GM18951 (cell line): ENCODE measurements around the gene YOD1.
"Not testable (repeated sequence)": the region's sequence is repeated elsewhere in the genome, so short reads cannot be mapped to it uniquely, and the experiment has no call there.

Experiments
- POLR2A ChIP-seq: IDR thresholded peaks from 4 replicates; pipeline ENCODE4 v1.6.1; 2011; ENCODE audit warnings: mild to moderate bottlenecking; ENCODE audit not compliant: insufficient read length, insufficient read depth; ENCODE audit errors: extremely low read depth
- in situ Hi-C: fragments of 300-500 bp; cut with MboI; formaldehyde crosslinking; loops from one replicate; pipeline ENCODE4 v1.12.0; 2022; ENCODE audit warnings: low sequenced_read_pairs, mixed read lengths, inconsistent platforms; ENCODE audit not compliant: unreplicated experiment

YOD1 gene

DNA sequence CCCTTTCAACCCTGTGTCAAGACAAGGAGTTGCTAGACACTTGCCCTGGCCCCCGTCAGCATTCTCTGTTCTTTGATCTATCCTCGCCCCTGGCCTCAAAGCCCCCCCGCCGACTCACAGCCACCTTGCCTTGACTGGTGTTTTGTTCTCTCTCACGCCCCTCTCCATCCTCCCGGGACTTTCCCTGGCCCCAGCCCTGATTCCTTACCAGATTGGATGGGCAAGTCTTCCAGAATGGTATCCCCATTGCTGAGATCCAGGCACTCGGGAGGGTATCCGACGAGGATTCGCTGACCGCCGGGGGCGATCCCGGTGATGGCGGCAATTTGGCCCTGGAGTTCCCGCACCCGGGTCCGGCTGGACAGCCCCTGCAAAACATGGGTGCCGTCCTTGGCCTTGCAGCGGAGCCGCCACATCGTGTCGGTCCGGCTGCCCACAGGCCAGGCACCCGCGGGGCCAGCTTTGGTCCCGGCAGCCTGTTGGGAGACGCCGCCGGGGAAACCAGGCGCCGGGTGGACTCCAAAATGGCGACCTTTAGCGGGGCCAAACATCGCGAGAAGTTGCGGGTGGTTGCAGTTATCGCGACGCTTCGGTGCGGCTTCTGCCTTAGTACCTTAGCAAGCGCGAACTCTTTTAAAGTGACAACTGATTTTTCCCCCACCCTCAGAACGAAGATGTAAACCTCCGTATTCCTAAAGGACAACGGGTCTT lies 373 bp downstream of the YOD1 start:
- in situ Hi-C loops: no loop called here
- peak; percentile 80 for TF ChIP-seq POLR2A

DNA sequence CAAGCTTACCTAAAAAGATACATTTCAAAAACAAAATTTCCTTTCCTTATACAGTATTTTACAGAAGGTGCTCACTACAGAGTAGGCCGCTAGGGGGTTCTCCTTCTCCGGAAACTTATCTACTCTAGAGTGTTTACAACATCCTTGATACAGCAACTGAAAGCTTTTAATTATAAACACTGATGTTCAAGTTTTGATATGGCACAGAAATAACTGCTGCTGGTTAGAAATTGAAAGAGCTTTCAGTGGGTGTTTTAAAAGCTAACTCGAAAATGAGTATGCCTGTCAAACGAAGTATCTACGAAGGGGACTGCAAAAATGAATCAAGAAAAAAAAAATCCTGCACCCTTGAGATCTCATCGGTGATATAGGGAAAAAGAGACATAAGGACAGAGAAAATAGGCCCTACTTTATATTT lies 1.0 kb downstream of the YOD1 start:
- TF ChIP-seq POLR2A: no peak
- in situ Hi-C loops: no loop called here

GRCh38 chr1:207049514-207049913 lies 1.5 kb downstream of the YOD1 start:
- no peak for TF ChIP-seq POLR2A
- in situ Hi-C loops: no loop called here

DNA sequence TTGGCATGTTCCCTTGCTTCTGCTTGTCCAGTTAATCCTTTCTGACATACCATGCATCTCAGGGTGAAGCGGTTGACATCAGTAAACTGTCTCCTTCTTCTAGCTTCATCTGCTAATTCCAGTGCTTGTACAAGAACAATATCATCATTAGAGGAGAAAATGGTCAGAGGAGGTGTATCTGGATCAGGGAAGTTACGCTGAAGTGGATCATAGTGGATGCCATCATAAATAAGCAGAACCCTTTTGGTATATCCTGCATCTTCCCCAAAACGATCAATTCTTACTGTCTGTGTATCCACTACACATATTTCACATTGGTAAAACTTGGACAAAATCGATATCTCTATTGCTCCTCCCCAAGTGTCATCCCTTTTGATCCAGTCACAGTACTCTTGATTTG lies 2.0 kb downstream of the YOD1 start:
- in situ Hi-C loops: no loop called here
- no peak for TF ChIP-seq POLR2A

- in situ Hi-C loops: no loop called here
- no peak for TF ChIP-seq POLR2A
These were observed 3.0 kb downstream of the YOD1 start for GRCh38 chr1:207048041-207048440.

DNA sequence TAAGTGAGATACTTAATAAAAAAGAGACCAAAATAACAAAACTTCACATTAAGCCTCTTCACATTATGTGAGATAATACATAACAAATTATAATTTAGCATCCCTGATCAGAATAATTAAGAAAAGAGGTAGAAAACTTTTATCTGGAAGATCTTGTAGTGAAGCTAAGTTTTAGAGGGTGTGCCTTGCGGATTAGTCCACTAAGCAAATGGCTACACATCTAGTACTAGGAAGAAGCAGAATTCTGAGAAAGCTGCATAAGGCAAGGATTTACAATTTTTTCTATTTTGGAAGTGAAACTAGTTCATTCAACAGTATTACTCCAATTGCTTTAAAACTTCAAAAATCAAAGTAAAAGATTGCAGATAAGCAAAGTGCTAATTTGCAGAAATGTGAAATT lies 3.5 kb downstream of the YOD1 start:
- in situ Hi-C loops: no loop called here
- no peak for TF ChIP-seq POLR2A

- no peak for TF ChIP-seq POLR2A
- in situ Hi-C loops: no loop called here
These were observed 5.6 kb downstream of the YOD1 start for GRCh38 chr1:207045453-207045852.

GRCh38 chr1:207041397-207041796 lies 9.6 kb downstream of the YOD1 start:
- in situ Hi-C loops: not testable (repeated sequence)

DNA sequence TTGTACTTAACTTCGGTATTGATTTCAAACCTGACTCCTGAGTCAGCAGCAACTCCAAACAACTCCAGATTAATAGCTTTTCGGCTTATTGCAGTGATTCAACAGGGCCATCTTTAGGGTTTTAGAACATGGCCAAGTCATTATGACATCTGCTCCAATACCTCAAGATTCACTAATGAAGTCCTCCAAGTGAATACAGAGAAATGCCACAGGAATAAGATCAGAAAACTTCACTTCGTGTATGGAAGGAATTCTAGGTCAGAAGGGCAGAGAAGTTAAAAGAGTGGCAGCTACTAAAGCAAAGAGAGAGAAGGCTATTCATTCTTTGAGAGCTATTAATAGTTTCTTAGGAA lies 10.9 kb downstream of the YOD1 start:
- in situ Hi-C loops: no loop called here
- TF ChIP-seq POLR2A: no peak

- no peak for TF ChIP-seq POLR2A
- in situ Hi-C loops: no loop called here
These were observed 11.4 kb downstream of the YOD1 start for GRCh38 chr1:207039380-207040180.

DNA sequence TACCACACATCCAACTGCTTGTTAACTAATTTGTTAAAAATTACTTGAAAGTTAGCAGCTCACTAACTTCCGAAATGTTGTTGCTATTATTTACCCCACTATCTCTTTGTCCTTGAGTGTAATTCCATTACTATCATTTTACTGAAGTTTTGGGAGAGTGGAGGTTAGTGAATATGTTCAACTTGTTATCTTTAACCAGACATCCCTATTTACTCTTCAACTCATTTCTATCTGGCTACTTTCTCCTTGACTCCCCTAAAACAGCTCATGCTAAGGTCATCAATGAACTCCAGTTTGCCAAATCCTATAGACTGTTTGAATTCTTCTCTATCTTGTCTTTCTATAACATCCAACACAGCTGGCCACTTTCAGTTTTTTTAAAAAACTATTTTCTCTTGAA lies 14.1 kb downstream of the YOD1 start:
- no peak for TF ChIP-seq POLR2A
- in situ Hi-C loops: no loop called here

GRCh38 chr1:207035877-207036551 lies 15.0 kb downstream of the YOD1 start:
- no peak for TF ChIP-seq POLR2A
- in situ Hi-C loops: no loop called here

DNA sequence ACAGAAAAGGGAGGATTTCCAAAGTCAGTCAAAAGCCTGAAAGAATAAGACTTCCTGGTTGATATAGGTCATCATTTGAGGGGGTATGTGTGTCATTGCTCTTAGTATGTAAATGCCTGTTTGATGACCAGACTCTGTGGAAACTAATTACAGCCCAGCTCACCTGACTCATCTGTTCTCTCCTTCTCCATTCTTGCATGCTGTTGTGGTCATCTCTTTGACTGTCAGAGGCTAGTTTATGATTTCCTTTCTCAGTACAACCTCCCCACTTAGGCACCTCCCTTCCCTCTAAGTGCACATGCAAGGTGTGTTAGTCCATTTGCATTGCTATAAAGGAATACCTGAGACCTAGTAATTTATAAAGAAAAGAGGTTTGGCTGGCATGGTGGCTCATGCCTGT lies 16.0 kb downstream of the YOD1 start:
- no peak for TF ChIP-seq POLR2A
- in situ Hi-C loops: no loop called here

GRCh38 chr1:207034208-207034607 lies 16.8 kb downstream of the YOD1 start:
- TF ChIP-seq POLR2A: no peak
- in situ Hi-C loops: no loop called here
